DMS79 (cell line): Measurements from ENCODE around the gene GPR37.

Experiments used
- DNase-seq: peaks from one replicate; lab custom pipeline; 2025; lab: John Stamatoyannopoulos, UW

GPR37 gene, protein sequence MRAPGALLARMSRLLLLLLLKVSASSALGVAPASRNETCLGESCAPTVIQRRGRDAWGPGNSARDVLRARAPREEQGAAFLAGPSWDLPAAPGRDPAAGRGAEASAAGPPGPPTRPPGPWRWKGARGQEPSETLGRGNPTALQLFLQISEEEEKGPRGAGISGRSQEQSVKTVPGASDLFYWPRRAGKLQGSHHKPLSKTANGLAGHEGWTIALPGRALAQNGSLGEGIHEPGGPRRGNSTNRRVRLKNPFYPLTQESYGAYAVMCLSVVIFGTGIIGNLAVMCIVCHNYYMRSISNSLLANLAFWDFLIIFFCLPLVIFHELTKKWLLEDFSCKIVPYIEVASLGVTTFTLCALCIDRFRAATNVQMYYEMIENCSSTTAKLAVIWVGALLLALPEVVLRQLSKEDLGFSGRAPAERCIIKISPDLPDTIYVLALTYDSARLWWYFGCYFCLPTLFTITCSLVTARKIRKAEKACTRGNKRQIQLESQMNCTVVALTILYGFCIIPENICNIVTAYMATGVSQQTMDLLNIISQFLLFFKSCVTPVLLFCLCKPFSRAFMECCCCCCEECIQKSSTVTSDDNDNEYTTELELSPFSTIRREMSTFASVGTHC

DNA sequence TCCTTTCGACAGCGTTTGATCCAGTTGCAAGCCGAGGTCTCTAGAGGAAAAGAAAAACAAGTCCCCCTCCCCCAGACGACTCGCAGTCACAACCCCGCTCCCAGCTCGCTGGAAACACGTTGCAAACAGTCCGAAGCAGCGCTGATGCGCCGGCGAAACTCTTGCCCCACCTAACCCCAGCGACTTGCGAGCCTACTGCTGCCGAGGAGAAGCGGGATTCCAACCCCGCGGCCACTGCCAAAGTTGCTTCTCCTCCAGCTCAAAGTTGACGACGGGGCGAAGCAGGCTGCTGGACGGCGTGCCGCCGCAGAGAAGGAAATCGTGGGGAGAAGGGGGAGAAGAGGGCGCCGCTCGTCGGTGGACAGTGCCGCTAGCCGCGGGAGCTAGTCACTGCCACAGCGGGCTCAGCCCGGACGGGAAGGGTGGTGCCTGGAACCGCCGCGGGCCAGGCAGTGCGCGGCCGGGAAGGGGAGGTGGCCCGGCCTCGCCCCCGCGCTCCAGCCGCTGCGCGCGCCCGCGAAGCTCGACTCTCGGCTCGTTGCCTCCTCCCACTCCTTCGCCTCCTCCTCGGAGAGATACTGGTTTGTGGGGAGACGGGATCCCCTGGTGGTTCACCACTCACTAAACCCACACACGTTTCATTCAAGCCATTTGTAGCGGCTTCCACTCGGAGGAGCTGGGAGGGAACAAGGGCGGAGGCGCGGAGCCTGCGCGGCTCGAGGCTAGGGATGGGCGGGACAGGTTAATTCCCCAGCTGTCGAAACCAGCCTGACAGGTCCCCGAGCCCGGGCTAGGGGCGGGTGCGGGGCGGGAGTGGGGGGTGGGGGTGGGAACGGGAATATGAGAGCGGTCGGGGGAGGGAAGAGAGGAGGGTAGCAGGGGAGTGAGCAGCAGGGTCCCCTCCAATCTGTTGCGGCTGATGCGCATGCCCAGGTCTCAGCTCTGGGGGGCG is at the start of gene GPR37:
Gene GPR37, minus strand, starts transcription at position 392 of the 952 bp plus-strand sequence. CDS start 816 bp downstream, outside the sequence.
- peak; percentile 37 for DNase-seq

DNA sequence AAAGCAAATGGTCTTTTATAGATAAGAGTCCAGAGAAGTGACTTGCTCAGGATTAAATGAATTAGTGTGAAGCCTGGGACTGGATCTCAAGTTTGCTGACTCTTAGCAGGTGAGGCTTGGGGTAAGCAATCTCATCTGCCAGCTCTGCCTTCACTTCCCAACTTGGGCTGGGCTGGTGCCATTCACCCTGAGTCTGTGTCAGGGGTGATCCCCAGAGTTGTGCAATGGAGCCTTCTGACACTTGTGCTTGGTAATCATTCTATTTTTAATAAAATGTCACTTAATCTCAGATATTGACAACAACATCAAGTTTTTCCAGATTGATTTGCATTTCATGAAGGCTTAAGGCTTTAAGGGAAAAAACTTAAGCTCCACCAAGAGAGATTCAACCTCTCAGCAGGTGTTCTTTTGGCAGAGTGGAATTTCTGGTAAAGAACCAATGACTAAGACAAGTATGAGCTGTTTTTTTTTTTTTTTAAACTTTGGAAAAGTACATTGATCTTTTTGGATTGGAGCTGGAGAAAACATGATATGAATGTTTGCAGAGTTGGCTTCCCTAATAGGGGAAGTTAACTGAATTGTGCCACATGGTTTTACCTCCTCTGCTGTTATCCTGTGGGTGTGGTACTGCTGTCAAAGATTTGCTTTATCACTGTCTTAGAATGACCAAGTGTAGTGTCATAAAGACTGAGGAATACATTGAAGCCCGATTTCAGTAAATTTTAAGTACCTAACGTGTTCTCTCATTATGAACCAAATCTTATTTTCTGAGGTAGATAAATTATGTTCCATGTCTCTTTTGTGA is 48.6 kb upstream of the GPR37 start:
- DNase-seq = no peak

- no peak for DNase-seq
These were observed 47.2 kb upstream of the GPR37 start for GRCh38 chr7:124812764-124813163.

DNA sequence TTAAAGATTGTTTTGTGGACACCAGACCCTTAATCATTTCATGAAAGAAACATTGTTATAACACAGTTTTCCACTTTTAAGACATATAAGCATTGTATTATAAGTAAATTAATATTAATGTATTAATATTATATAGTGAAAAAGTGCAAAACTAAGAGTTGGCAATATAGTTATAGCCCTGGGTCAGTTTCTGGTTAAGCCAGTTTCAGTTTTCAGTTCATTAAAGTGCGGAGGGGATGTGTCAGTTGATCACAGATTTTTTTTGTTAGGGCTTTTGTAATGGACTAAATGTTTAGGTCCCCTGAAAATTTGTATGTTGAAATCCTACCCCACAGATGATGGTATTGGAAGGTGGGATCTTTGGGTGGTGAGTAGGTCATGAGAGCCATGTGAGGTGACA is 45.7 kb upstream of the GPR37 start:
- no peak for DNase-seq

DNA sequence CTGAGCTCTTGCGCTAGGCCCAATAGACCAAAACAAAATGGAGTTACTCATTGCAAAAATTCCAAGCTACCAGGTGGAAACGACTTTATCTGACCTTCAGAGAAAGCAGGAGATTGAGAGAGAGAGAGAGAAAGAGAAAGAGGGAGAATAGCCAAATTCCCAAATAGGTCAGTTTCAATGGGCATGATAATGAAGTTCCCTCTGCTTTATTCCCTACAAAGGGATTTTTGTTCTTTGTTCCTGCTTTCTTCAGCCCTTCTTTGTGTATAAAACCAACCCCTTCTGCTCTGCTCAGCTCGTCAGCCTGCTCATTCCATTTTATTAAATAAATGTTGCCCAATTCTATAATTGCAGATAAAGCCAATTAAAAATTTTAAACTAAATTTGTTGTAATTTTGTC is 45.0 kb upstream of the GPR37 start:
- no peak for DNase-seq

DNA sequence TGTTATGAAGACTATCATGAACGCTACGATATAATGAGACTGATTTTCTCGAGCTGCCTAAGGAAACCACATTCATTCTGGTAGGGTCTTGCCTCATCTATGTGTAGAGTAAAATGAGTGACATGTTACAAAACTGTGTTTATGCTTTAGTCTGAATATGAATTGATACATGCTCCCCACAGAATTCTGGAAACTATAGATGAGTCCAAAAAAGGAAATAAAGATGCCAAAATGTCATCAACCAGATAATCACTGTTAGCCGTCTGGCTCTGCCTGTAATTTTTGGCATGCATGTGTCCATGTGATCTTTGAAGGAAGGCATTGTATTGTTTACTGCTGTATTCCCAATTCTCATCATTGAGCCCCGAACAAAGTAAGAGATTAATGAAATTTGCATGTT is 42.6 kb upstream of the GPR37 start:
- no peak for DNase-seq

GRCh38 chr7:124801330-124801895 is 35.8 kb upstream of the GPR37 start:
- DNase-seq = no peak

GRCh38 chr7:124800386-124800785 is 34.8 kb upstream of the GPR37 start:
- DNase-seq = no peak

- DNase-seq = no peak
These were observed 33.9 kb upstream of the GPR37 start for GRCh38 chr7:124799448-124799847.

DNA sequence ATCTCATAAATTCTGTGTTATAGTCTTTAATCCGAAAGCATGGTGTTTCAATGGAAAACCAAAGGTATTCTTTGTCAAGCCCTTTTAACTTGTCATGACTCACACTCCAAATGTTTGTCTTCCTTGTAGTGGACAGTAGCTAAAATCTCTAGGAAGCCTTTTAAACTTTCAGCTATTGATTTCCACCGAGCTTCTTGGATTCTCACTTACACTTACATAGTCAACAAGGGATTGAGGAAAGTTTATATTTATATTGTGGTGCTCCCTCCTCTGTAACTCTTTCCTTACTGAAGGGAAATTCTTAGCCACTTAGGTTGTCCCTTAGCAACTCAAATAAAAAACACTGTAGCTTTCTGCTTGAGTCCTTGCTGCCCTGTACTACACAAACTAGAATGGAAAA is 31.2 kb upstream of the GPR37 start:
- no peak for DNase-seq

DNA sequence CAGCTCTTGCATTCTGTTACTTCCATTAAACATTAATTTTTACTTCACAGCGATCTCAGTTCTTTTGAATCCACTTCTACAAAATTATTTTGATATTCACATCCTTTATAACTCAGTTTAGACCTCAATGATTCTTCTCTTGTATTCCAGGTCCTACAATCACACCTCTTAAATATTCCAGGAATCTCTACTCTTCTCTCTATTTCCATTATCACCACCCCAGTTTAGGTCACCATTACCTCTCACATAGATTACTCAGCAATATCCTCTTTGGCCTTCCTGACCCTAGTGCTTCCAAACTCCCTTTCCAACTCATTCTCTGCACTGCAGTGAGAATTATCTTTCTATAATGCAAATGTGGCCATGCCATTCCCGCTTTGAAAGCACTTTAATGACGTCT is 27.1 kb upstream of the GPR37 start:
- no peak for DNase-seq

DNA sequence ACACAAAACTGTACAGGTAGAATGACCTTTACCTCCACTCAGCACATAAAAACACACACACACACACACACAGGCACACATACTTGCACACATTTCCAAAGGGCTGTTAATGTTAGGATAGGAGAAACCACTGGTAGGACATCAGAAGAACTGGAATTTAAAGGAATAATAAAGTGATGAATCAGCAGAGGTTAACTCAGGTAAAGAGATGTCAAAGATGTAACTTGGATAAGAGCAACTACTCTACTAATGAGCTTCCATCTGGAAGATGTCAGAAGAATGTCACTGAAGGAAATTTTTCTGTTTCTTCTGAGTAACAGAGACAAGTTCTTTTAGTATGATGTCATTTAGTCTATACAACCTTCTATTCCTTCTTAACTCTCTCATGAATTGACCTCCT is 26.4 kb upstream of the GPR37 start:
- DNase-seq = no peak

- DNase-seq = no peak
These were observed 25.8 kb upstream of the GPR37 start for GRCh38 chr7:124791426-124791825.

GRCh38 chr7:124790645-124791044 is 25.1 kb upstream of the GPR37 start:
- no peak for DNase-seq

DNA sequence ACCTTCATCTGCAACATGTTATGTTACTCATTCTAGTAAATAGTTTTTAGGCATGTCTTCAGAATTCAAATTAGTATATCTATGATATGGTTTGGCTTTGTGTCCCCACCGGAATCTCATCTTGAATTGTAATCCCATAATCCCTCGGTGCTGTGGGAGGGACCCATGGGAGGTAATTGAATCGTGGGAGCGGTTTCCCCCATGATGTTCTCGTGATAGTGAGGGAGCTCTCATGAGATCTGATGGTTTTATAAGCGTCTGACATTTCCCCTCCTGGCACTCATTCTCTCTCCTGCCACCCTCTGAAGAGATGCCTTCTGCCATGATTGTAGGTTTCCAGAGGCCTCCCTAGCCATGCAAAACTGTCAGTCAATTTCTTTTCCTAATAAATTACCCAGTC is 20.4 kb upstream of the GPR37 start:
- no peak for DNase-seq

- no peak for DNase-seq
These were observed 19.6 kb upstream of the GPR37 start for GRCh38 chr7:124784879-124785818.

- DNase-seq = no peak
These were observed 17.7 kb upstream of the GPR37 start for GRCh38 chr7:124783271-124783670.

DNA sequence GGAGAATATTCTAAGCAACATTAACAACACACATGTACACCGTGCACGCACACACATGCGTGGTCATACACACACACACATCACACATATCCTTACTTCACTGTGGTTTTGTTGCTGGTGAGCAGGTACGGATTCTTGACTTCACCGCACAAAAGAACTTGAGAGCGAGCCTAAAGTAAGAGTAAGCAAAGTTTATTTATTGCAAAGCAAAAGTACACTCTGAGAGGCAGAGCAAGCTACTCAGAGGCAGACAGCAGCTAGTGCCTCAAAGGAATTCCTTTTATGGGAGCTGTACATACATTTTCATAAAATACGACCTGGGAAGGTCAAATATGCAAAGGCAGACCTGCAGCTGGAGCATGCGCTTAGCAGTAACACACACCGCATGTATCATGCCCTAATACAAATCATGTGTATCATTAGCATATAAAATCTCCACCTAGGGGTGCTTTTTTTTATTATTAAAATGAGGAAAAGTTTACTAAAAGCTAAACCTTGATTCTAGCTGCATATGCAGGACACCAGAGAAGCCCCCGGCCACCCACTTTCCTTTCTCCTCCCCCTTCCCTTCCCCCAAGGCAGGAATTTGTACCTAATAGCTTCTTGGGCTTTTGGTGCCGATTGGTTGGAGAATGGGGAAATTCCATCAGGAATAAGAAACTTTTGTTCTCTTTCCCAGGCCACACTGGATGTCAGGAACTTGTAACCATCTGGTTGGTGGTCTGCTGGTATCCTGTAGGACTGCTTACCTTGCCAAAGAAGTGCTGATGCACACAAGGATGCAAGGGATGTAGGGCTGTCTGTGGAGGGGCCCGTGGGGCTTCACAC is 16.5 kb upstream of the GPR37 start:
- no peak for DNase-seq

- DNase-seq = no peak
These were observed 15.8 kb upstream of the GPR37 start for GRCh38 chr7:124781418-124781817.
